Mesenteric fat pad (tissue), 1 donor: ENCODE data around the gene TLE1. TPM values are rescaled to one million over a fixed set of nuclear protein-coding genes. Genes with fewer than 3 reads are reported as not detected.

ENCODE experiments used
- DNase-seq: peaks from one replicate; pipeline ENCODE4 v3.0.0-alpha.2; 2020; ENCODE audit warnings: low spot score
- total RNA-seq: library from RNA; stranded (reverse); fragmentation: NEBNext Ultra II Directional; extraction: Animal tissue kit (Norgen Biotek cat#: 25700); gene quantifications from one replicate; pipeline ENCODE4 v1.2.1, GENCODE V29; 2021
- donor health status: DM: yes; HTN: yes; CAD: no.

The TLE1 gene
- total RNA-seq, 1 donor from 2014 or later: 115 TPM

GRCh38 chr9:81686614-81687520, 2.5 kb downstream of the TLE1 start:
- DNase-seq: peak; percentile 91

- DNase-seq: no peak
These were observed 3.4 kb downstream of the TLE1 start for GRCh38 chr9:81685763-81686613.

- DNase-seq: no peak
These were observed 4.7 kb downstream of the TLE1 start for GRCh38 chr9:81684635-81685034.

- DNase-seq: no peak
These were observed 5.6 kb downstream of the TLE1 start for GRCh38 chr9:81683704-81684103.

GRCh38 chr9:81683238-81683637, 6.1 kb downstream of the TLE1 start:
- DNase-seq: no peak

- no peak for DNase-seq
These were observed 6.5 kb downstream of the TLE1 start for GRCh38 chr9:81682797-81683196.

- no peak for DNase-seq
These were observed 7.2 kb downstream of the TLE1 start for GRCh38 chr9:81682177-81682576.

- DNase-seq: no peak
These were observed 8.8 kb downstream of the TLE1 start for GRCh38 chr9:81680506-81680905.

- no peak for DNase-seq
These were observed 9.3 kb downstream of the TLE1 start for GRCh38 chr9:81680006-81680405.

- DNase-seq: no peak
These were observed 11.3 kb downstream of the TLE1 start for GRCh38 chr9:81678088-81678487.

- DNase-seq: no peak
These were observed 13.0 kb downstream of the TLE1 start for GRCh38 chr9:81676395-81676794.

- no peak for DNase-seq
These were observed 16.0 kb downstream of the TLE1 start for GRCh38 chr9:81673310-81673709.

GRCh38 chr9:81671880-81672280, 17.5 kb downstream of the TLE1 start:
- no peak for DNase-seq

GRCh38 chr9:81669866-81670265, 19.5 kb downstream of the TLE1 start:
- no peak for DNase-seq

GRCh38 chr9:81669041-81669651, 20.2 kb downstream of the TLE1 start:
- no peak for DNase-seq

- no peak for DNase-seq
These were observed 23.2 kb downstream of the TLE1 start for GRCh38 chr9:81666123-81666522.

GRCh38 chr9:81665322-81665871, 23.9 kb downstream of the TLE1 start:
- no peak for DNase-seq

GRCh38 chr9:81664638-81665222, 24.6 kb downstream of the TLE1 start:
- no peak for DNase-seq

- no peak for DNase-seq
These were observed 28.0 kb downstream of the TLE1 start for GRCh38 chr9:81661339-81661738.

GRCh38 chr9:81656871-81657337, 32.4 kb downstream of the TLE1 start:
- no peak for DNase-seq

- DNase-seq: no peak
These were observed 33.3 kb downstream of the TLE1 start for GRCh38 chr9:81656004-81656403.
